ENCODE data around the gene ASH1L. TPM values are rescaled to one million over a fixed set of nuclear protein-coding genes. Genes with fewer than 3 reads are reported as not detected.

The ASH1L gene
- polyA plus RNA-seq, 1 donor: 30.1 TPM

GRCh38 chr1:155322571-155322952 is 240.0 kb downstream of the ASH1L start:
- Histone ChIP-seq H3K4me1 (ENCODE audit: control insufficient read depth, insufficient read depth, low read length) (peaks cover 50% of the 10 kb centered on the region), H3K27me3 (ENCODE audit: control insufficient read depth, insufficient read depth, low read length) (no peaks in the 10 kb centered on the region), H3K9me3 (ENCODE audit: control insufficient read depth, low read depth, low read length) (no peaks in the 10 kb centered on the region), H3K27ac (ENCODE audit: low read length) (peak overlapping the region; percentile 99), H3K36me3 (ENCODE audit: control insufficient read depth, insufficient read depth, low read length) (peaks cover 34% of the 10 kb centered on the region), H3K4me3 (ENCODE audit: low read length) (peak overlapping the region; percentile 92)
- WGBS (ENCODE audit: insufficient coverage, low lambda C conversion rate): no CpG with 5 or more reads among the region's 28 CpGs
- DNase-seq: peak in 1 of 2 donors; percentile 59

GRCh38 chr1:155321639-155322503 is 240.7 kb downstream of the ASH1L start:
- Histone ChIP-seq H3K4me1 (ENCODE audit: control insufficient read depth, insufficient read depth, low read length) (peaks cover 56% of the 10 kb centered on the region), H3K36me3 (ENCODE audit: control insufficient read depth, insufficient read depth, low read length) (peaks cover 30% of the 10 kb centered on the region), H3K4me3 (ENCODE audit: low read length) (peak overlapping the region; percentile 92), H3K27me3 (ENCODE audit: control insufficient read depth, insufficient read depth, low read length) (no peaks in the 10 kb centered on the region), H3K9me3 (ENCODE audit: control insufficient read depth, low read depth, low read length) (no peaks in the 10 kb centered on the region), H3K27ac (ENCODE audit: low read length) (peak overlapping the region; percentile 99)
- no CpG with 5 or more reads among the region's 27 CpGs for WGBS (ENCODE audit: insufficient coverage, low lambda C conversion rate)
- no peak for DNase-seq

DNA sequence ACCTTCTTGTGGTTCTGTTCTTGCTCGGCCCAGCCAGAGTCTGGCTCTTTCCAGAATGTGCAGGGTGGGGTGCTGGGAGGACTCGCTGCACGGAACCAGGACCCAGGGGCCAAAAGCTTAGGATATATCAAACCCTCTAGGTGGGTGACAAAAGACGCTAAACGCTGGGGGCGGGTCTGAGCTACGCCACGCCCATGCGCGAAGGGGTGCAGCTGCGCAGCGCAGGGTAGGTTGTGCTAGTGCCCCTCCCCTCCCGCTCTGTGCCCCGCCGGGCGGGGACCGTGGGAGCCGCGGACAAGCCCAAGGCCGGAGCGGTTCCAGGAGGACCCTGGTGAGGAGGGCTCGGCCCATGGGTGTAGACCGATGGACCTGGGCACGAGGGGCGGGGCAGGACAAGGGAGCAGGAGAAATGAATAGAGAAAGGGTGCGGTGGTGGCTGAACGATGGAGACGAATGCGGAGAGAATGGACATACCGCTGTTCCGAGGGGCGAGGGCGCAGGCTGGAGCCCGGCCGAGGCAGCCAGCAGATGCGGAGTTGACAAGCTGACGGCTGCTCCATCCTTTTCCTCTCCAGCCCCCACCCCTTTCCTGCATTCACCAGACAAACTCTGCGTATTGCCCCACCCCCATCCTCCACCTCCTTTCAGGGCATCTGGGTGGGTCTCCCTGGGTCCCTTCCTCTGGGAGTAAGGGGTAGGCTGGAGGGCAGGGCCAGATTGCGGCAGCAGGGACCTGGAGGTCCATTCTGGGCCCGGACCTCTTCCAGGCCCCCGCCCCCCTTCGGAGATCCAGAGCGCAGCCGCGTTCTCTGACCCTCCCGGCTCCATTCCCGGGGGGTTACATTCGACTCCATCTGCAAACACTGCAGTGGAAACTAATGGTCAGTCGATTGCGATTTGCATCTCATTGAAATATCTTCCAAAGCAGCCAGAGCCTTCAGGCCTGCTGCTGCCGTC is 241.7 kb downstream of the ASH1L start, which contains the start of gene RUSC1:
Gene RUSC1 (plus strand): TSS at position 234 of the 957 bp plus-strand sequence. CDS start 880 bp downstream, outside the sequence.
- peaks cover 57% of the 10 kb centered on the region for H3K4me1 ChIP-seq (ENCODE audit: control insufficient read depth, insufficient read depth, low read length)
- peak; percentile 70 to 83 for DNase-seq
- H3K9me3 ChIP-seq (ENCODE audit: control insufficient read depth, low read depth, low read length): no peaks in the 10 kb centered on the region
- peak within 1 kb of the TSS; percentile 42 for H3K27ac ChIP-seq (ENCODE audit: low read length)
- H3K36me3 ChIP-seq (ENCODE audit: control insufficient read depth, insufficient read depth, low read length): peaks cover 23% of the 10 kb centered on the region
- H3K4me3 ChIP-seq (ENCODE audit: low read length): peak within 1 kb of the TSS; percentile 56
- no peaks in the 10 kb centered on the region for H3K27me3 ChIP-seq (ENCODE audit: control insufficient read depth, insufficient read depth, low read length)
- 27% methylated on average over 3 of the region's 51 CpGs for WGBS (ENCODE audit: insufficient coverage, low lambda C conversion rate)

GRCh38 chr1:155320252-155320651 is 242.4 kb downstream of the ASH1L start:
- Histone ChIP-seq H3K4me3 (ENCODE audit: low read length) (peak overlapping the region; percentile 56), H3K27ac (ENCODE audit: low read length) (peak overlapping the region; percentile 42)
- whole genome bisulfite sequencing (ENCODE audit: insufficient coverage, low lambda C conversion rate): 100% methylated on average over 1 of the region's 11 CpGs

DNA sequence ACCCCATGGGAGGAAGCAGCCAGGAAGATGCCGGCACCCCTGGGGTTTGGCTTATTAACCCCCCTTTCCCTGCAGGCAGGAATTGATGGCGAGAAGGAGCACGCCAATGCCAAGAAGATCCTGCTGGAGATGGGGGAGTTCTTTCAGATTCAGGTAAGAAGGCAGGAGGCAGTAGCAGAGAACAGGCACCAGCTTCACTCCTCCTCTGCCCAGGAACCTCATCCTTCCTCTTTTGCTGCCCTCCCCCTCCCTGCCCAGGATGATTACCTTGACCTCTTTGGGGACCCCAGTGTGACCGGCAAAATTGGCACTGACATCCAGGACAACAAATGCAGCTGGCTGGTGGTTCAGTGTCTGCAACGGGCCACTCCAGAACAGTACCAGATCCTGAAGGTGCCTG is 243.1 kb downstream of the ASH1L start:
- Histone ChIP-seq H3K4me1 (ENCODE audit: control insufficient read depth, insufficient read depth, low read length) (peaks cover 52% of the 10 kb centered on the region), H3K36me3 (ENCODE audit: control insufficient read depth, insufficient read depth, low read length) (peaks cover 26% of the 10 kb centered on the region), H3K27me3 (ENCODE audit: control insufficient read depth, insufficient read depth, low read length) (no peaks in the 10 kb centered on the region), H3K9me3 (ENCODE audit: control insufficient read depth, low read depth, low read length) (no peaks in the 10 kb centered on the region), H3K27ac (ENCODE audit: low read length) (no peak overlapping the region), H3K4me3 (ENCODE audit: low read length) (no peak overlapping the region)
- WGBS (ENCODE audit: insufficient coverage, low lambda C conversion rate): no CpG with 5 or more reads among the region's 5 CpGs
- DNase-seq: no peak

More at GRCh38 chr1:155320252-155320651, 242.4 kb downstream of the ASH1L start:
- Histone ChIP-seq H3K27me3 (ENCODE audit: control insufficient read depth, insufficient read depth, low read length) (no peaks in the 10 kb centered on the region), H3K36me3 (ENCODE audit: control insufficient read depth, insufficient read depth, low read length) (peaks cover 20% of the 10 kb centered on the region), H3K9me3 (ENCODE audit: control insufficient read depth, low read depth, low read length) (no peaks in the 10 kb centered on the region), H3K4me1 (ENCODE audit: control insufficient read depth, insufficient read depth, low read length) (peaks cover 52% of the 10 kb centered on the region)
- no peak for DNase-seq

DNA sequence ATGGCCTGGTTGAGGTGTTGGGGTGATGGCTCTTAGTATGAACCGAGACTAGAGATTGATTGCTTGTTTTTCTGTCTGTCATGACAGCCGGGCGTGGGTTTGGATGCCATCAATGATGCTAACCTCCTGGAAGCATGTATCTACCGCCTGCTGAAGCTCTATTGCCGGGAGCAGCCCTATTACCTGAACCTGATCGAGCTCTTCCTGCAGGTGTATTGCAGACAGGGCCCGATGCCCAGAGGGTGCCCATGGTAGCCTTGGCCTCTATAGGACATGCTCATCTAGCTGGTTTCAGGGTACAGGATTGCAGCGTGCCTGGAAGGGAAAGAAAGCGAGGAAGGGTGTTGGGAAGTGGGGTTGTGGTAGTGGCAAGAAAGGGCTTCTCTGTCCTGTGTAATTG is 244.5 kb downstream of the ASH1L start:
- no peaks in the 10 kb centered on the region for H3K27me3 ChIP-seq (ENCODE audit: control insufficient read depth, insufficient read depth, low read length)
- WGBS (ENCODE audit: insufficient coverage, low lambda C conversion rate): 100% methylated on average over 1 of the region's 9 CpGs
- H3K4me3 ChIP-seq (ENCODE audit: low read length): no peak overlapping the region
- DNase-seq: no peak
- peaks cover 52% of the 10 kb centered on the region for H3K4me1 ChIP-seq (ENCODE audit: control insufficient read depth, insufficient read depth, low read length)
- no peaks in the 10 kb centered on the region for H3K9me3 ChIP-seq (ENCODE audit: control insufficient read depth, low read depth, low read length)
- peak overlapping the region; percentile 62 for H3K27ac ChIP-seq (ENCODE audit: low read length)
- peaks cover 30% of the 10 kb centered on the region for H3K36me3 ChIP-seq (ENCODE audit: control insufficient read depth, insufficient read depth, low read length)

GRCh38 chr1:155316922-155317321 is 245.7 kb downstream of the ASH1L start:
- peaks cover 43% of the 10 kb centered on the region for H3K4me1 ChIP-seq (ENCODE audit: control insufficient read depth, insufficient read depth, low read length)
- peaks cover 36% of the 10 kb centered on the region for H3K36me3 ChIP-seq (ENCODE audit: control insufficient read depth, insufficient read depth, low read length)
- WGBS (ENCODE audit: insufficient coverage, low lambda C conversion rate): no CpG with 5 or more reads among the region's 3 CpGs
- H3K27me3 ChIP-seq (ENCODE audit: control insufficient read depth, insufficient read depth, low read length): no peaks in the 10 kb centered on the region
- no peak overlapping the region for H3K4me3 ChIP-seq (ENCODE audit: low read length)
- peak overlapping the region; percentile 62 for H3K27ac ChIP-seq (ENCODE audit: low read length)
- H3K9me3 ChIP-seq (ENCODE audit: control insufficient read depth, low read depth, low read length): no peaks in the 10 kb centered on the region
- DNase-seq: peak in 1 of 2 donors; percentile 82

GRCh38 chr1:155313261-155313660 is 249.3 kb downstream of the ASH1L start:
- no peaks in the 10 kb centered on the region for H3K27me3 ChIP-seq (ENCODE audit: control insufficient read depth, insufficient read depth, low read length)
- H3K36me3 ChIP-seq (ENCODE audit: control insufficient read depth, insufficient read depth, low read length): peaks cover 23% of the 10 kb centered on the region
- 100% methylated on average over 1 of the region's 8 CpGs for WGBS (ENCODE audit: insufficient coverage, low lambda C conversion rate)
- H3K4me1 ChIP-seq (ENCODE audit: control insufficient read depth, insufficient read depth, low read length): peaks cover 24% of the 10 kb centered on the region
- no peaks in the 10 kb centered on the region for H3K9me3 ChIP-seq (ENCODE audit: control insufficient read depth, low read depth, low read length)
- no peak for DNase-seq
- H3K27ac ChIP-seq (ENCODE audit: low read length): no peak overlapping the region
- H3K4me3 ChIP-seq (ENCODE audit: low read length): no peak overlapping the region

DNA sequence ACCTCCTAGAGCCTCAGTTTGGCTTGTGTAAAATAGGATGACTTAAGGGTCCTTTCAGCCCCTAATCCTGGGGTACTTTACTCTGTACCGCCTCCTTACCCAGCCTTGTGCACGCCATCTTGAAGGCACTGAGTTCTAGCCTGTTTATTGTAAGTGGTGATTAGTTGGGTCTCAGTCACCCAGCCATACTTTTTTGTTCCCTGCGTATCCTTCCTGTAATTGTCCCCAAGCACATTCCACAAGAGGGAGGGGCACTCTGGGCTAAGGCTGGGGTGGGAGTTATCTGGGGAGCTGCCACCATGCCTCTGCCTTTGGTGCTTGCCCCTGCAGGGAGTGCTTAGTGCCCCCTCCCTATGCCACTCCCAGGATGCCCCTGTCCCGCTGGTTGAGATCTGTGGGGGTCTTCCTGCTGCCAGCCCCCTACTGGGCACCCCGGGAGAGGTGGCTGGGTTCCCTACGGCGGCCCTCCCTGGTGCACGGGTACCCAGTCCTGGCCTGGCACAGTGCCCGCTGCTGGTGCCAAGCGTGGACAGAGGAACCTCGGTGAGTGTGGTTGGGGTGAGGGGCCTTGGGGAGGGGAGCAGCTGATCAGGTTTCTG is 253.1 kb downstream of the ASH1L start:
- WGBS (ENCODE audit: insufficient coverage, low lambda C conversion rate): no CpG with 5 or more reads among the region's 11 CpGs
- Histone ChIP-seq H3K4me3 (ENCODE audit: low read length) (peak overlapping the region; percentile 64), H3K36me3 (ENCODE audit: control insufficient read depth, insufficient read depth, low read length) (peaks cover 14% of the 10 kb centered on the region), H3K4me1 (ENCODE audit: control insufficient read depth, insufficient read depth, low read length) (peaks cover 9% of the 10 kb centered on the region), H3K9me3 (ENCODE audit: control insufficient read depth, low read depth, low read length) (no peaks in the 10 kb centered on the region), H3K27me3 (ENCODE audit: control insufficient read depth, insufficient read depth, low read length) (no peaks in the 10 kb centered on the region), H3K27ac (ENCODE audit: low read length) (peak overlapping the region; percentile 84)
- DNase-seq: peak in 1 of 2 donors; percentile 56

Data from large intestine (tissue), 3 donors.